IMR-90 (cell line): ENCODE measurements around the gene MYO9A. TPM values are rescaled to one million over a fixed set of nuclear protein-coding genes. Genes with fewer than 3 reads are reported as not detected.

ENCODE experiments used
- ATAC-seq: fragments of 200-7000 bp; cut with Tn5 transposase; 2 replicates; pipeline ENCODE4 v1.9.1; 2020; ENCODE audit warnings: low read depth, mild to moderate bottlenecking, moderate library complexity
- BruUV-seq: library from RNA; stranded (reverse); fragments of 400-500 nt; replicated peaks from 2 replicates; lab custom pipeline; 2021; lab: Mats Ljungman, UMichigan
- CTCF ChIA-PET: fragments of 300-600 bp; formaldehyde crosslinking; extraction: SDS; loops from one replicate; lab custom pipeline; 2021; ENCODE audit warnings: antibody characterized with exemption; lab: Yijun Ruan, JAX
- POLR2A ChIA-PET: fragments of 300-600 bp; sonication (Branson Sonifier 250); formaldehyde crosslinking; loops from one replicate; lab custom pipeline; 2022; ENCODE audit warnings: antibody characterized with exemption; ENCODE audit not compliant: unreplicated experiment; lab: Charles Lee
- DNase-seq: peaks from one replicate; pipeline ENCODE4 v3.0.0; 2013
- H2AFZ ChIP-seq: replicated peaks from 2 replicates; pipeline ENCODE3; 2013; ENCODE audit warnings: low read length, mild to moderate bottlenecking; ENCODE audit not compliant: poor library complexity
- H2AK5ac ChIP-seq: 2 replicates; pipeline ENCODE4 v1.6.1; 2013; ENCODE audit warnings: low read depth, low read length, inconsistent platforms
- H2AK9ac ChIP-seq: replicated peaks from 2 replicates; pipeline ENCODE3; 2013; ENCODE audit warnings: mild to moderate bottlenecking, low read depth, low read length, moderate library complexity; ENCODE audit not compliant: poor library complexity
- H2BK120ac ChIP-seq: 2 replicates; pipeline ENCODE4 v1.6.1; 2013; ENCODE audit warnings: low read depth, low read length, inconsistent platforms
- H2BK15ac ChIP-seq: 3 replicates; pipeline ENCODE4 v1.6.1; 2013; ENCODE audit warnings: low read depth, low read length, inconsistent platforms
- H2BK20ac ChIP-seq: 2 replicates; pipeline ENCODE4 v1.6.1; 2013; ENCODE audit warnings: low read depth, mild to moderate bottlenecking, inconsistent platforms, low read length, moderate library complexity
- H2BK5ac ChIP-seq: 2 replicates; pipeline ENCODE4 v1.6.1; 2013; ENCODE audit warnings: mild to moderate bottlenecking, low read depth, low read length, inconsistent platforms; ENCODE audit not compliant: poor library complexity, severe bottlenecking
- H3K14ac ChIP-seq: replicated peaks from 2 replicates; pipeline ENCODE4 v1.6.1; 2013; ENCODE audit warnings: low read depth, low read length, inconsistent platforms
- H3K18ac ChIP-seq: 2 replicates; pipeline ENCODE4 v1.6.1; 2013; ENCODE audit warnings: low read depth, low read length, control low read depth
- H3K23ac ChIP-seq: 2 replicates; pipeline ENCODE4 v1.6.1; 2013; ENCODE audit warnings: low read depth, low read length, inconsistent platforms
- H3K27ac ChIP-seq: 2 replicates; pipeline ENCODE4 v1.5.1; 2013; ENCODE audit warnings: mild to moderate bottlenecking, control low read depth, low read length; ENCODE audit not compliant: insufficient read depth
- H3K27me3 ChIP-seq: 2 replicates; pipeline ENCODE4 v1.6.1; 2013; ENCODE audit warnings: low read length; ENCODE audit not compliant: control insufficient read depth, insufficient read depth
- H3K36me3 ChIP-seq: 2 replicates; pipeline ENCODE4 v1.6.1; 2013; ENCODE audit warnings: low read length, mixed read lengths; ENCODE audit not compliant: control insufficient read depth, insufficient read depth
- H3K4ac ChIP-seq: 2 replicates; pipeline ENCODE4 v1.6.1; 2013; ENCODE audit warnings: low read depth, low read length, inconsistent platforms
- H3K4me1 ChIP-seq: 2 replicates; pipeline ENCODE4 v1.6.1; 2013; ENCODE audit warnings: low read length, mixed read lengths; ENCODE audit not compliant: control insufficient read depth, insufficient read depth
- H3K4me2 ChIP-seq: 2 replicates; pipeline ENCODE4 v1.6.1; 2013; ENCODE audit warnings: low read depth, mild to moderate bottlenecking, control low read depth, low read length, moderate library complexity
- H3K4me3 ChIP-seq: 2 replicates; pipeline ENCODE4 v1.5.1; 2013; ENCODE audit warnings: low read depth, mild to moderate bottlenecking, control low read depth, low read length, moderate library complexity; ENCODE audit not compliant: insufficient read depth
- H3K56ac ChIP-seq: 2 replicates; pipeline ENCODE4 v1.6.1; 2013; ENCODE audit warnings: low read length, inconsistent platforms; ENCODE audit not compliant: insufficient read depth; ENCODE audit errors: extremely low read depth
- H3K79me1 ChIP-seq, 2 experiments: 2 replicates each; pipeline ENCODE4 v1.6.1; 2013; ENCODE audit warnings: low read length in 2 of 2, inconsistent platforms in 1 of 2, low read depth in 1 of 2
- H3K9ac ChIP-seq: 2 replicates; pipeline ENCODE4 v1.6.1; 2013; ENCODE audit warnings: low read depth, low read length, control low read depth
- H3K9me1 ChIP-seq: 2 replicates; pipeline ENCODE4 v1.6.1; 2013; ENCODE audit warnings: low read length, inconsistent platforms; ENCODE audit not compliant: insufficient read depth
- H3K9me3 ChIP-seq: 2 replicates; pipeline ENCODE4 v1.6.1; 2013; ENCODE audit warnings: low read length; ENCODE audit not compliant: control insufficient read depth, insufficient read depth
- H4K20me1 ChIP-seq: 2 replicates; pipeline ENCODE4 v1.6.1; 2013; ENCODE audit warnings: low read length, inconsistent platforms; ENCODE audit not compliant: insufficient read depth
- H4K5ac ChIP-seq: 2 replicates; pipeline ENCODE4 v1.6.1; 2013; ENCODE audit warnings: mild to moderate bottlenecking, low read depth, low read length, control low read depth
- H4K8ac ChIP-seq, 2 experiments: 2 replicates each; pipeline ENCODE4 v1.6.1; 2013; ENCODE audit warnings: low read depth in 2 of 2, low read length in 2 of 2, control low read depth in 1 of 2, inconsistent platforms in 1 of 2
- H4K91ac ChIP-seq: 2 replicates; pipeline ENCODE4 v1.6.1; 2013; ENCODE audit warnings: low read depth, low read length, inconsistent platforms; ENCODE audit not compliant: insufficient read depth
- BHLHE40 ChIP-seq: fragments of 150-350 bp; IDR thresholded peaks from 2 replicates; pipeline ENCODE4 v1.6.1; 2016; ENCODE audit warnings: mild to moderate bottlenecking, low read depth, low read length
- CEBPB ChIP-seq: IDR thresholded peaks from 2 replicates; pipeline ENCODE4 v1.6.1; 2012; ENCODE audit warnings: low read depth, low read length, improper control_type of control experiment
- CHD1 ChIP-seq: IDR thresholded peaks from 2 replicates; pipeline ENCODE4 v1.6.1; 2012; ENCODE audit warnings: low read depth, low read length, improper control_type of control experiment
- CTCF ChIP-seq: conservative IDR thresholded peaks from 2 replicates; pipeline ENCODE4 v1.5.1; 2012; ENCODE audit warnings: mild to moderate bottlenecking, low read depth, low read length, improper control_type of control experiment
- ELK1 ChIP-seq: fragments of 150-350 bp; IDR thresholded peaks from 2 replicates; pipeline ENCODE4 v1.6.1; 2016; ENCODE audit warnings: low read depth, mild to moderate bottlenecking, low read length, moderate library complexity, borderline replicate concordance
- MAFK ChIP-seq: IDR thresholded peaks from 2 replicates; pipeline ENCODE4 v1.6.1; 2012; ENCODE audit warnings: low read depth, low read length, improper control_type of control experiment
- MAZ ChIP-seq: IDR thresholded peaks from 2 replicates; pipeline ENCODE4 v1.6.1; 2012; ENCODE audit warnings: low read depth, mild to moderate bottlenecking, low read length, improper control_type of control experiment, moderate library complexity, borderline replicate concordance
- NFE2L2 ChIP-seq: fragments of 150-350 bp; IDR thresholded peaks from 2 replicates; pipeline ENCODE4 v1.6.1; 2016; ENCODE audit warnings: low read depth, mild to moderate bottlenecking, low read length
- SMC3 ChIP-seq: fragments of 150-350 bp; IDR thresholded peaks from 2 replicates; pipeline ENCODE4 v1.6.1; 2016; ENCODE audit warnings: low read depth, mild to moderate bottlenecking, antibody characterized with exemption, low read length, moderate library complexity
- USF2 ChIP-seq: fragments of 150-350 bp; IDR thresholded peaks from 2 replicates; pipeline ENCODE4 v1.6.1; 2017; ENCODE audit warnings: mild to moderate bottlenecking, antibody characterized with exemption, low read length, low read depth
- WGBS, 2 experiments: methylation state at CpG; one replicate each; pipeline versions ENCODE4 v1.1.5 to v1.1.7; 2013; ENCODE audit warnings: missing lambda C conversion rate in 2 of 2; ENCODE audit not compliant: insufficient read length in 1 of 2; ENCODE audit errors: extremely low coverage in 2 of 2; 5-methylcytosine and 5-hydroxymethylcytosine counted together
- dilution Hi-C: fragments of 300-500 bp; cut with HindIII; formaldehyde crosslinking; loops from one replicate; pipeline ENCODE4 v1.14.3; 2018; ENCODE audit warnings: low sequenced_read_pairs; ENCODE audit not compliant: unreplicated experiment
- in situ Hi-C: fragments of 300-500 bp; cut with MboI; formaldehyde crosslinking; loops from 3 replicates; pipeline ENCODE4 v1.14.3; 2019; ENCODE audit warnings: low sequenced_read_pairs, inconsistent platforms, mixed read lengths
- intact Hi-C: fragments of 100-400 bp; cut with micrococcal nuclease; formaldehyde crosslinking; loops from 2 replicates; pipeline ENCODE4 v1.10.0; 2022
- polyA plus RNA-seq, 3 experiments: library from polyadenylated mRNA; depleted of rRNA; stranded (reverse); fragments of >200 nt; gene quantifications; 2 replicates each; pipeline ENCODE4 v1.2.3, GENCODE V29; 2012; ENCODE audit warnings: low replicate concordance in 1 of 3
- total RNA-seq: library from RNA; depleted of rRNA; stranded (reverse); fragments of >200 nt; gene quantifications from 2 replicates; pipeline ENCODE4 v1.2.3, GENCODE V29; 2012

The MYO9A gene
- total and polyA plus RNA-seq, 2 of the 4 experiments (the other 2 are of a cell fraction), result 6.0 to 49.5 TPM

GRCh38 chr15:71800190-71800589 is 317.8 kb downstream of the MYO9A start (continued):
- TF ChIP-seq CTCF, result no peak

GRCh38 chr15:71798641-71799040 is 319.3 kb downstream of the MYO9A start:
- WGBS, 2 experiments, result 83% methylated on average over 2 of the region's 6 CpGs; no CpG with 5 or more reads in 1 of the 2 experiments
- no TSS peak for BruUV-seq
- Histone ChIP-seq H4K5ac (no peak overlapping the region), H4K91ac (no peak overlapping the region), H3K9me1 (0 out of 2 replicates have a peak, but pooled peaks cover 4% of the 10 kb centered on the region), H3K27ac (no peak overlapping the region), H3K36me3 (no peaks in the 10 kb centered on the region), H4K20me1 (no peaks in the 10 kb centered on the region), H3K9ac (no peak overlapping the region), H3K4ac (no peak overlapping the region), H2AK9ac (no peak overlapping the region), H2AFZ (peak overlapping the region; percentile 43), H3K4me2 (no peak overlapping the region), H3K18ac (no peak overlapping the region), H3K27me3 (no peaks in the 10 kb centered on the region), H2AK5ac (peak overlapping the region; percentile 36), H3K56ac (no peak overlapping the region), H3K4me3 (no peak overlapping the region), H3K79me1 (no peaks in the 10 kb centered on the region), H2BK120ac (no peak overlapping the region), H3K9me3 (no peaks in the 10 kb centered on the region), H3K23ac (no peak overlapping the region), H3K14ac (no peak overlapping the region), H2BK5ac (no peak overlapping the region), H4K8ac (no peak overlapping the region), H2BK15ac (no peak overlapping the region), H2BK20ac (peak overlapping the region; percentile 24; the same call in 1 of the 2 replicates), H3K4me1 (0 out of 2 replicates have a peak, but pooled peaks cover 3% of the 10 kb centered on the region)
- dilution Hi-C loops (no loop called here), intact Hi-C loops (no loop called here), in situ Hi-C loops (no loop called here)
- DNase-seq (no peak), ATAC-seq (no peak)
- POLR2A ChIA-PET, result no interaction called here
- CTCF ChIA-PET, result no interaction called here
- TF ChIP-seq CHD1 (no peak), ELK1 (no peak), MAZ (no peak), NFE2L2 (no peak), CTCF (no peak), MAFK (no peak), CEBPB (no peak), BHLHE40 (no peak), SMC3 (no peak), USF2 (no peak)
